K562 (cell line): Measurements from ENCODE around the gene NIM1K. TPM values are rescaled to one million over a fixed set of nuclear protein-coding genes. Genes with fewer than 3 reads are reported as not detected.
A peak's percentile ranks its signal among the peaks of the same experiment; 100 is the strongest.

Source experiments
- ATAC-seq: fragments of 200-7000 bp; cut with Tn5 transposase; 3 replicates; pipeline ENCODE4 v1.9.1; 2020; ENCODE audit warnings: moderate library complexity
- BruUV-seq: library from RNA; stranded (reverse); fragments of 400-500 nt; replicated peaks from 2 replicates; lab custom pipeline; 2021; lab: Mats Ljungman, UMichigan
- CTCF ChIA-PET: fragments of 300-600 bp; formaldehyde crosslinking; extraction: SDS; loops from one replicate; lab custom pipeline; 2021; ENCODE audit warnings: low intra/inter-chr PET ratio; lab: Yijun Ruan, JAX
- POLR2A ChIA-PET: fragments of 300-600, 350-650 bp; sonication (Branson Sonifier 250); formaldehyde crosslinking; extraction: SDS; loops from one replicate; lab custom pipeline; 2021; ENCODE audit warnings: antibody characterized with exemption, inconsistent platforms; lab: Yijun Ruan, JAX
- DNase-seq, 4 experiments: peaks; one replicate each; pipeline versions ENCODE4 v3.0.0 to v3.0.0-alpha.2; 2011 to 2018; ENCODE audit warnings: low spot score in 3 of 4, mixed read lengths in 3 of 4; ENCODE audit errors: extremely low read depth in 1 of 4
- FAIRE-seq: peaks from 2 replicates; lab custom pipeline; 2011; peaks lifted over from hg19 to GRCh38; lab: Jason Lieb, UNC
- H2AFZ ChIP-seq: 2 replicates; pipeline ENCODE4 v1.6.0; 2011; ENCODE audit warnings: low read depth, low read length, control low read depth, inconsistent platforms
- H3K27ac ChIP-seq: fragments of 200-600 bp; 3 replicates; pipeline ENCODE4 v1.8.0; 2011; ENCODE audit warnings: low read depth, mild to moderate bottlenecking, control low read depth, inconsistent platforms, low read length, moderate library complexity, mixed read lengths; ENCODE audit errors: extremely low read depth
- H3K27me3 ChIP-seq, 2 experiments: fragments of 300-600 bp in 1 of 2; 2 replicates in 1 of 2; 3 replicates in 1 of 2; pipeline versions ENCODE4 v1.6.0 to v1.8.0; 2011; ENCODE audit warnings: inconsistent platforms in 2 of 2, low read length in 2 of 2, mild to moderate bottlenecking in 1 of 2, mixed read lengths in 1 of 2, moderate library complexity in 1 of 2; ENCODE audit not compliant: control insufficient read depth in 2 of 2, insufficient read depth in 2 of 2
- H3K36me3 ChIP-seq: fragments of 300-600 bp; 3 replicates; pipeline ENCODE4 v1.8.0; 2011; ENCODE audit warnings: mild to moderate bottlenecking, low read length, inconsistent platforms; ENCODE audit not compliant: control insufficient read depth, insufficient read depth
- H3K4me1 ChIP-seq, 2 experiments: fragments of 200-600 bp in 1 of 2; replicated peaks in 1 of 2; 2 replicates in 1 of 2; 3 replicates in 1 of 2; pipeline versions ENCODE4 v1.5.1 to v1.8.0; 2011; ENCODE audit warnings: inconsistent platforms in 2 of 2, low read length in 2 of 2, mild to moderate bottlenecking in 1 of 2, mixed read lengths in 1 of 2, moderate library complexity in 1 of 2; ENCODE audit not compliant: control insufficient read depth in 2 of 2, insufficient read depth in 2 of 2
- H3K4me2 ChIP-seq: 2 replicates; pipeline ENCODE4 v1.6.1; 2011; ENCODE audit warnings: low read length, control low read depth, inconsistent platforms, mixed read lengths; ENCODE audit not compliant: insufficient read depth
- H3K4me3 ChIP-seq: fragments of 200-600 bp; sonication (generic), shearing (Covaris generic); 2 replicates; pipeline ENCODE4 v1.5.1; 2016; ENCODE audit warnings: control low read depth, inconsistent platforms
- H3K79me2 ChIP-seq: fragments of 200-600 bp; 3 replicates; pipeline ENCODE4 v1.8.0; 2011; ENCODE audit warnings: low read length, inconsistent platforms; ENCODE audit not compliant: control insufficient read depth, insufficient read depth
- H3K9ac ChIP-seq, 2 experiments: 2 replicates each; pipeline versions ENCODE4 v1.6.0 to v1.6.1; 2011; ENCODE audit warnings: low read depth in 2 of 2, low read length in 2 of 2, control low read depth in 1 of 2, inconsistent platforms in 1 of 2, mild to moderate bottlenecking in 1 of 2, mixed read lengths in 1 of 2; ENCODE audit not compliant: insufficient read depth in 1 of 2
- H3K9me1 ChIP-seq: one replicate; pipeline ENCODE4 v1.6.0; 2011; ENCODE audit warnings: inconsistent platforms, mild to moderate bottlenecking, low read length, moderate library complexity; ENCODE audit not compliant: control insufficient read depth, insufficient read depth
- H3K9me3 ChIP-seq: replicated peaks from 2 replicates; pipeline ENCODE4 v1.5.1; 2011; ENCODE audit warnings: low read depth, low read length, inconsistent platforms; ENCODE audit not compliant: control insufficient read depth, insufficient read depth
- H4K20me1 ChIP-seq: replicated peaks from 2 replicates; pipeline ENCODE4 v1.6.1; 2011; ENCODE audit warnings: low read length, inconsistent platforms, mixed read lengths; ENCODE audit not compliant: control insufficient read depth, insufficient read depth
- ATF1 ChIP-seq, 2 experiments: fragments of 450-650 bp in 1 of 2; IDR thresholded peaks; 2 replicates each; pipeline ENCODE4 v1.6.1; 2016; ENCODE audit warnings: missing compliant biosample characterization in 1 of 2, missing genetic modification characterization in 1 of 2
- CCAR2 ChIP-seq: fragments of 200-400 bp; formaldehyde crosslinking; IDR thresholded peaks from 2 replicates; pipeline ENCODE4 v1.6.1; 2017; ENCODE audit warnings: mild to moderate bottlenecking, low read depth, low read length
- CCNT2 ChIP-seq: IDR thresholded peaks from 2 replicates; pipeline ENCODE4 v1.6.1; 2011; ENCODE audit warnings: borderline replicate concordance, low read depth, mild to moderate bottlenecking, moderate library complexity, mixed read lengths, low read length; ENCODE audit not compliant: insufficient read length; ENCODE audit errors: extremely low read depth
- CXXC5 ChIP-seq: fragments of 250-450 bp; sonication (Bioruptor Pico); IDR thresholded peaks from 2 replicates; pipeline ENCODE4 v1.8.0; 2022; ENCODE audit warnings: inconsistent platforms, mild to moderate bottlenecking, moderate library complexity
- FOXA3 ChIP-seq, 2 experiments: fragments of 450-650 bp in 1 of 2; sonication (generic) in 1 of 2; formaldehyde crosslinking; IDR thresholded peaks in 1 of 2; conservative IDR thresholded peaks in 1 of 2; 2 replicates each; pipeline versions ENCODE4 v1.4.0 to v1.8.0; 2020 to 2022; ENCODE audit warnings: mild to moderate bottlenecking in 2 of 2, missing genetic modification reagents in 1 of 2
- HNRNPUL1 ChIP-seq: fragments of 200-400 bp; formaldehyde crosslinking; IDR thresholded peaks from 2 replicates; pipeline ENCODE4 v1.6.1; 2017; ENCODE audit warnings: low read length
- KLF10 ChIP-seq: fragments of 250-450 bp; sonication (Bioruptor Pico); IDR thresholded peaks from 2 replicates; pipeline ENCODE4 v1.6.1; 2021; ENCODE audit warnings: matching md5 sums
- NRF1 ChIP-seq, 2 experiments: fragments of 450-650 bp; IDR thresholded peaks in 1 of 2; conservative IDR thresholded peaks in 1 of 2; 2 replicates each; pipeline ENCODE4 v1.6.1; 2014; ENCODE audit warnings: mild to moderate bottlenecking in 2 of 2
- SIN3B ChIP-seq: fragments of 450-650 bp; IDR thresholded peaks from 2 replicates; pipeline ENCODE4 v1.6.1; 2017; ENCODE audit warnings: low read depth, mild to moderate bottlenecking, moderate library complexity
- SMARCE1 ChIP-seq: fragments of 450-650 bp; IDR thresholded peaks from 2 replicates; pipeline ENCODE4 v1.7.1; 2016; ENCODE audit warnings: mild to moderate bottlenecking
- ZFX ChIP-seq: sonication (generic); formaldehyde crosslinking; IDR thresholded peaks from 2 replicates; pipeline ENCODE4 v1.8.0; 2022; ENCODE audit warnings: mild to moderate bottlenecking, missing genetic modification reagents, moderate library complexity
- ZNF551 ChIP-seq: fragments of 250-450 bp; sonication (Bioruptor Pico); IDR thresholded peaks from 2 replicates; pipeline ENCODE4 v1.5.0; 2021; ENCODE audit warnings: mild to moderate bottlenecking, moderate library complexity
- ZNF75A ChIP-seq: fragments of 450-650 bp; formaldehyde crosslinking; IDR thresholded peaks from 2 replicates; pipeline ENCODE4 v1.4.0; 2020; ENCODE audit warnings: mild to moderate bottlenecking
- WGBS: fragments of 100-300 bp; shearing (Covaris generic); methylation state at CpG from one replicate; pipeline ENCODE4 v1.1.6; 2016; ENCODE audit warnings: low coverage, mixed read lengths; ENCODE audit not compliant: insufficient coverage; ENCODE audit errors: missing lambda C conversion rate; 5-methylcytosine and 5-hydroxymethylcytosine counted together
- in situ Hi-C: fragments of 300-500 bp; cut with MboI; formaldehyde crosslinking; loops from 4 replicates; pipeline ENCODE4 v1.15.0; 2018; ENCODE audit warnings: inconsistent platforms, mixed read lengths
- intact Hi-C: fragments of 100-400 bp; cut with micrococcal nuclease; formaldehyde crosslinking; loops from 2 replicates; pipeline ENCODE4 v1.14.2; 2022
- polyA plus RNA-seq, 8 experiments: library from polyadenylated mRNA; depleted of rRNA in 4 of 8; stranded (reverse) in 5 of 8; unstranded in 3 of 8; fragments of >200 nt; fragmentation: Nextera tagmentation in 2 of 8; fragmentation: Illumina TruSeq in 1 of 8; extraction: Ambion mirVana in 2 of 8; extraction: Trizol in 1 of 8; gene quantifications; 2 replicates each; pipeline versions ENCODE4 v1.2.1 to v1.2.3, GENCODE V29; 2011 to 2014; ENCODE audit warnings: inconsistent platforms in 1 of 8, missing spikeins in 1 of 8
- total RNA-seq, 7 experiments: library from RNA; depleted of rRNA in 6 of 7; stranded (reverse); fragments of >200 nt in 6 of 7; fragmentation: Illumina TruSeq in 2 of 7; extraction: Trizol in 2 of 7; gene quantifications; 2 replicates each; pipeline versions ENCODE4 v1.2.1 to v1.2.3, GENCODE V29; 2011 to 2021; ENCODE audit warnings: low replicate concordance in 1 of 7
- TF ChIP-seq, protein P1 (sequence below): sonication (generic); formaldehyde crosslinking; IDR thresholded peaks from 2 replicates; pipeline ENCODE4 v1.8.0; 2022; ENCODE audit warnings: missing genetic modification reagents, mild to moderate bottlenecking, borderline replicate concordance
- TF ChIP-seq, protein P2 (sequence below), 2 experiments: fragments of 200-800 bp in 1 of 2; sonication (Bioruptor generic) in 1 of 2; sonication (generic) in 1 of 2; formaldehyde crosslinking in 1 of 2; IDR thresholded peaks in 1 of 2; conservative IDR thresholded peaks in 1 of 2; 2 replicates each; pipeline versions ENCODE4 v1.5.0 to v1.6.1; 2016 to 2020; ENCODE audit warnings: missing compliant biosample characterization in 1 of 2, missing genetic modification characterization in 1 of 2, missing genetic modification reagents in 1 of 2
- TF ChIP-seq, protein P3 (sequence below): fragments of 450-650 bp; IDR thresholded peaks from 2 replicates; pipeline ENCODE4 v1.6.1; 2016; ENCODE audit warnings: mild to moderate bottlenecking

The NIM1K gene
- total and polyA plus RNA-seq, 9 of the 15 experiments (the other 6 are each of a cell fraction or from before 2014, with no cell fraction given), result 0.03 to 0.34 (median 0.08) TPM; not detected in 3

DNA sequence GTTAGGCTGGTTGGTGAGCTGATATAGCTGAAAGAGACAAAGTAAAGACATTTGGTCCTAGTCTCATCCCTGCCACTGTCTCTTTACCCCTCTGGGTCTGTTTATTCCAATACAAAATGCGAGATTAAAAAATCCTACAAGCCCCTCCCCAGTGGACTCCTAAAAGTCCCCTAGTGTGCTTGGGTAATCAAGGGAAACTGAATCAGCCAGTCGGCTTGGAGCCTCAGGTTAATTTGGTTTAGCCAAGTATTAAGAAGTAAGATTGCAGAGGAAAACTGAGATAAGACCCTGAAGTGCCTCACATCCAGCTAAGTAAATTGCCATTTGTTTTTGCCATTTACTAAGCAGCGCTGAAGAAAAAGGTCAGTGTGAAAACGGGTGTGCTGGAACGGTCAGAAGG lies 10.4 kb downstream of the NIM1K start:
- Histone ChIP-seq H3K27ac (no peak overlapping the region), H3K4me1 (peaks cover 7 to 15% of the 10 kb centered on the region in 2 experiments; a peak in 3 of 5 replicates), H3K4me3 (no peak overlapping the region), H3K27me3 (no peaks in the 10 kb centered on the region), H4K20me1 (no peaks in the 10 kb centered on the region), H3K9me3 (no peaks in the 10 kb centered on the region), H3K36me3 (no peaks in the 10 kb centered on the region), H3K9ac (no peak overlapping the region), H3K4me2 (no peak overlapping the region), H3K9me1 (no peaks in the 10 kb centered on the region), H2AFZ (peak overlapping the region; percentile 54; the same call in 1 of the 2 replicates), H3K79me2 (no peaks in the 10 kb centered on the region)
- no peak for TF ChIP-seq ZFX (CRISPR knock-in tag)
- TF ChIP-seq KLF10 (CRISPR knock-in tag), result no peak
- TF ChIP-seq NRF1 (conservative IDR thresholded peaks at IDR 0.05 in 1 of 2, IDR thresholded peaks at IDR 0.05 in 1 of 2), result no peak
- no peak for TF ChIP-seq SMARCE1
- TF ChIP-seq HNRNPUL1, result no peak
- TF ChIP-seq SIN3B, result no peak
- no peak for TF ChIP-seq ATF1 (CRISPR knock-in tag; IDR thresholded peaks at IDR 0.05)
- TF ChIP-seq ATF1 (tag; IDR thresholded peaks at IDR 0.05), result no peak
- no peak for TF ChIP-seq ZNF75A
- no peak for TF ChIP-seq CCAR2
- TF ChIP-seq, protein P1, sequence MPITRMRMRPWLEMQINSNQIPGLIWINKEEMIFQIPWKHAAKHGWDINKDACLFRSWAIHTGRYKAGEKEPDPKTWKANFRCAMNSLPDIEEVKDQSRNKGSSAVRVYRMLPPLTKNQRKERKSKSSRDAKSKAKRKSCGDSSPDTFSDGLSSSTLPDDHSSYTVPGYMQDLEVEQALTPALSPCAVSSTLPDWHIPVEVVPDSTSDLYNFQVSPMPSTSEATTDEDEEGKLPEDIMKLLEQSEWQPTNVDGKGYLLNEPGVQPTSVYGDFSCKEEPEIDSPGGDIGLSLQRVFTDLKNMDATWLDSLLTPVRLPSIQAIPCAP (CRISPR knock-in tag), result no peak
- TF ChIP-seq, protein P2, sequence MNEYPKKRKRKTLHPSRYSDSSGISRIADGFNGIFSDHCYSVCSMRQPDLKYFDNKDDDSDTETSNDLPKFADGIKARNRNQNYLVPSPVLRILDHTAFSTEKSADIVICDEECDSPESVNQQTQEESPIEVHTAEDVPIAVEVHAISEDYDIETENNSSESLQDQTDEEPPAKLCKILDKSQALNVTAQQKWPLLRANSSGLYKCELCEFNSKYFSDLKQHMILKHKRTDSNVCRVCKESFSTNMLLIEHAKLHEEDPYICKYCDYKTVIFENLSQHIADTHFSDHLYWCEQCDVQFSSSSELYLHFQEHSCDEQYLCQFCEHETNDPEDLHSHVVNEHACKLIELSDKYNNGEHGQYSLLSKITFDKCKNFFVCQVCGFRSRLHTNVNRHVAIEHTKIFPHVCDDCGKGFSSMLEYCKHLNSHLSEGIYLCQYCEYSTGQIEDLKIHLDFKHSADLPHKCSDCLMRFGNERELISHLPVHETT (CRISPR knock-in tag; conservative IDR thresholded peaks at IDR 0.05 in 1 of 2, IDR thresholded peaks at IDR 0.05 in 1 of 2), result no peak
- TF ChIP-seq FOXA3 (CRISPR knock-in tag; conservative IDR thresholded peaks at IDR 0.05 in 1 of 2, IDR thresholded peaks at IDR 0.05 in 1 of 2), result no peak
- no peak for TF ChIP-seq CXXC5 (CRISPR knock-in tag)
- TF ChIP-seq, protein P3, sequence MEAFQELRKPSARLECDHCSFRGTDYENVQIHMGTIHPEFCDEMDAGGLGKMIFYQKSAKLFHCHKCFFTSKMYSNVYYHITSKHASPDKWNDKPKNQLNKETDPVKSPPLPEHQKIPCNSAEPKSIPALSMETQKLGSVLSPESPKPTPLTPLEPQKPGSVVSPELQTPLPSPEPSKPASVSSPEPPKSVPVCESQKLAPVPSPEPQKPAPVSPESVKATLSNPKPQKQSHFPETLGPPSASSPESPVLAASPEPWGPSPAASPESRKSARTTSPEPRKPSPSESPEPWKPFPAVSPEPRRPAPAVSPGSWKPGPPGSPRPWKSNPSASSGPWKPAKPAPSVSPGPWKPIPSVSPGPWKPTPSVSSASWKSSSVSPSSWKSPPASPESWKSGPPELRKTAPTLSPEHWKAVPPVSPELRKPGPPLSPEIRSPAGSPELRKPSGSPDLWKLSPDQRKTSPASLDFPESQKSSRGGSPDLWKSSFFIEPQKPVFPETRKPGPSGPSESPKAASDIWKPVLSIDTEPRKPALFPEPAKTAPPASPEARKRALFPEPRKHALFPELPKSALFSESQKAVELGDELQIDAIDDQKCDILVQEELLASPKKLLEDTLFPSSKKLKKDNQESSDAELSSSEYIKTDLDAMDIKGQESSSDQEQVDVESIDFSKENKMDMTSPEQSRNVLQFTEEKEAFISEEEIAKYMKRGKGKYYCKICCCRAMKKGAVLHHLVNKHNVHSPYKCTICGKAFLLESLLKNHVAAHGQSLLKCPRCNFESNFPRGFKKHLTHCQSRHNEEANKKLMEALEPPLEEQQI, result no peak
- no peak for TF ChIP-seq ZNF551 (CRISPR knock-in tag)
- no peak for TF ChIP-seq CCNT2
- intact Hi-C loops (no loop called here), in situ Hi-C loops (no loop called here)
- WGBS, result 43% methylated on average over 5 of the region's 5 CpGs
- FAIRE-seq, result no peak
- ATAC-seq, result peak; percentile 7; the same call in 2 of the 3 replicates
- ChIA-PET CTCF (no interaction called here), POLR2A (interaction anchor here (0.8 kb wide), 2 partner anchors 10 to 81 kb away, joined by 3 to 5 read pairs; no protein-coding TSS in a partner anchor)
- BruUV-seq, result no TSS peak
- DNase-seq, result peak in 1 of 4 experiments; percentile 8
